Gastrocnemius medialis (tissue), 4 donors: Measurements from ENCODE around the gene WWOX. TPM values are rescaled to one million over a fixed set of nuclear protein-coding genes. Genes with fewer than 3 reads are reported as not detected.

Experiments
- ATAC-seq, 2 donors: fragments of 150-250 bp; one replicate each; pipeline ENCODE4 v1.9.1; 2016
- DNase-seq, 2 donors: peaks; one replicate each; pipeline ENCODE4 v3.0.0-alpha.2; 2019
- H3K27ac ChIP-seq, 4 donors: fragments of 200-600 bp; sonication (generic); 1 replicate in 1 of 4; 2 replicates in 3 of 4; pipeline ENCODE4 v1.5.1; 2016 to 2018; ENCODE audit warnings: mild to moderate bottlenecking in 2 of 4, moderate library complexity in 1 of 4
- H3K27me3 ChIP-seq, 3 donors: fragments of 200-600 bp; sonication (generic) in 2 of 3; 1 replicate in 1 of 3; 2 replicates in 2 of 3; pipeline versions ENCODE4 v1.5.1 to v1.6.0; 2016 to 2019; ENCODE audit warnings: mild to moderate bottlenecking in 1 of 3, moderate library complexity in 1 of 3
- H3K36me3 ChIP-seq, 2 donors: fragments of 200-600 bp; sonication (generic) in 1 of 2; one replicate each; pipeline ENCODE4 v1.5.1; 2017 to 2018
- H3K4me1 ChIP-seq, 2 donors: fragments of 200-600 bp; sonication (generic) in 1 of 2; one replicate each; pipeline ENCODE4 v1.5.1; 2016 to 2017; ENCODE audit warnings: mild to moderate bottlenecking in 2 of 2
- H3K4me3 ChIP-seq, 4 donors: fragments of 200-600 bp; sonication (generic) in 3 of 4; 1 replicate in 1 of 4; 2 replicates in 3 of 4; pipeline ENCODE4 v1.5.1; 2016 to 2019; ENCODE audit warnings: mild to moderate bottlenecking in 2 of 4
- H3K9me3 ChIP-seq, 3 donors: fragments of 200-600 bp; sonication (generic) in 2 of 3; 1 replicate in 1 of 3; 2 replicates in 2 of 3; pipeline ENCODE4 v1.5.1; 2016 to 2019
- CTCF ChIP-seq, 5 experiments: fragments of 450-650 bp in 3 of 5; fragments of 200-600 bp in 2 of 5; sonication (generic) in 2 of 5; IDR thresholded peaks in 4 of 5; conservative IDR thresholded peaks in 1 of 5; 1 replicate in 4 of 5; 2 replicates in 1 of 5; pipeline ENCODE4 v1.5.1; 2016 to 2019; ENCODE audit warnings: antibody characterized with exemption in 5 of 5, mild to moderate bottlenecking in 3 of 5, moderate library complexity in 3 of 5
- POLR2A ChIP-seq, 2 donors: fragments of 450-650 bp; IDR thresholded peaks; one replicate each; pipeline ENCODE4 v1.6.1; 2017; ENCODE audit warnings: antibody characterized with exemption in 2 of 2, mild to moderate bottlenecking in 2 of 2, moderate library complexity in 2 of 2
- in situ Hi-C, 4 donors: fragments of 200-750 bp; cut with MboI; loops; one replicate each; pipeline versions ENCODE4 v1.15.0 to v1.8.0; 2017; ENCODE audit warnings: low sequenced_read_pairs in 4 of 4
- intact Hi-C: fragments of 100-400 bp; cut with DNase I; formaldehyde crosslinking; loops from one replicate; pipeline ENCODE4 v1.15.1; 2023; ENCODE audit warnings: low total_unique reads
- total RNA-seq, 4 donors: library from RNA; depleted of rRNA; stranded (reverse); fragments of >200 nt; gene quantifications; one replicate each; pipeline versions ENCODE4 v1.1.0 to v1.2.3, GENCODE V29; 2016

The WWOX gene
- total RNA-seq, 4 donors from 2014 or later = 3.3 to 13.0 (median 6.0) TPM

- intact Hi-C loops = no loop called here
- no peaks in the 10 kb centered on the region for H3K4me1 ChIP-seq
- H3K27ac ChIP-seq = no peak overlapping the region
- no peaks in the 10 kb centered on the region for H3K27me3 ChIP-seq
- no peaks in the 10 kb centered on the region for H3K9me3 ChIP-seq
- DNase-seq (peak in 1 of 2 donors; percentile 30), ATAC-seq (peak; percentile 54 to 82)
- TF ChIP-seq POLR2A (IDR thresholded peaks at IDR 0.05) = no peak
- peak; percentile 24 to 62 (median 41) for TF ChIP-seq CTCF (IDR thresholded peaks at IDR 0.05 in 4 of 5, conservative IDR thresholded peaks at IDR 0.05 in 1 of 5)
- H3K36me3 ChIP-seq = no peaks in the 10 kb centered on the region
- no peak overlapping the region for H3K4me3 ChIP-seq
- in situ Hi-C loops = loop anchor here in 3 of 4 donors (10.0 to 25.0 kb wide), 2 partner anchors 680 to 687 kb away; partner anchors contain the start of gene MAF (in 3 of the 3)
These were observed 825.8 kb downstream of the WWOX start for GRCh38 chr16:78925083-78925767.

- no peaks in the 10 kb centered on the region for H3K9me3 ChIP-seq
- intact Hi-C loops = no loop called here
- no peaks in the 10 kb centered on the region for H3K36me3 ChIP-seq
- H3K4me3 ChIP-seq = no peak overlapping the region
- no peak for TF ChIP-seq POLR2A (IDR thresholded peaks at IDR 0.05)
- TF ChIP-seq CTCF (IDR thresholded peaks at IDR 0.05 in 4 of 5, conservative IDR thresholded peaks at IDR 0.05 in 1 of 5) = no peak
- ATAC-seq (no peak), DNase-seq (no peak)
- H3K4me1 ChIP-seq = no peaks in the 10 kb centered on the region
- no peak overlapping the region for H3K27ac ChIP-seq
- no peaks in the 10 kb centered on the region for H3K27me3 ChIP-seq
- in situ Hi-C loops = loop anchor here in 3 of 4 donors (10.0 to 25.0 kb wide), 2 partner anchors 678 to 686 kb away; partner anchors contain the start of gene MAF (in 3 of the 3)
These were observed 827.3 kb downstream of the WWOX start for GRCh38 chr16:78926723-78927210.

- H3K4me3 ChIP-seq = no peak overlapping the region
- no peak for ATAC-seq
These were observed 828.3 kb downstream of the WWOX start for GRCh38 chr16:78927766-78928165.

GRCh38 chr16:78929841-78930240 lies 830.4 kb downstream of the WWOX start:
- intact Hi-C loops = no loop called here
- in situ Hi-C loops = loop anchor here in 3 of 4 donors (10.0 to 25.0 kb wide), 2 partner anchors 675 to 682 kb away; partner anchors contain the start of gene MAF (in 3 of the 3)
- DNase-seq = no peak

More at GRCh38 chr16:78927766-78928165, 828.3 kb downstream of the WWOX start:
- no peaks in the 10 kb centered on the region for H3K4me1 ChIP-seq
- in situ Hi-C loops (loop anchor here in 3 of 4 donors (10.0 to 25.0 kb wide), 2 partner anchors 677 to 685 kb away; partner anchors contain the start of gene MAF (in 3 of the 3)), intact Hi-C loops (no loop called here)
- no peak for TF ChIP-seq CTCF (IDR thresholded peaks at IDR 0.05 in 4 of 5, conservative IDR thresholded peaks at IDR 0.05 in 1 of 5)
- TF ChIP-seq POLR2A (IDR thresholded peaks at IDR 0.05) = no peak
- DNase-seq = no peak
- H3K36me3 ChIP-seq = no peaks in the 10 kb centered on the region
- H3K27ac ChIP-seq = no peak overlapping the region
- no peaks in the 10 kb centered on the region for H3K27me3 ChIP-seq
- H3K9me3 ChIP-seq = no peaks in the 10 kb centered on the region

More at GRCh38 chr16:78929841-78930240, 830.4 kb downstream of the WWOX start:
- no peak overlapping the region for H3K27ac ChIP-seq
- H3K36me3 ChIP-seq = no peaks in the 10 kb centered on the region
- TF ChIP-seq POLR2A (IDR thresholded peaks at IDR 0.05) (no peak), CTCF (IDR thresholded peaks at IDR 0.05 in 4 of 5, conservative IDR thresholded peaks at IDR 0.05 in 1 of 5) (no peak)
- no peaks in the 10 kb centered on the region for H3K9me3 ChIP-seq
- H3K4me1 ChIP-seq = no peaks in the 10 kb centered on the region
- no peak overlapping the region for H3K4me3 ChIP-seq
- H3K27me3 ChIP-seq = no peaks in the 10 kb centered on the region
- ATAC-seq = no peak
